ENCODE measurements around the gene ISYNA1. TPM values are rescaled to one million over a fixed set of nuclear protein-coding genes. Genes with fewer than 3 reads are reported as not detected.

Gene ISYNA1
- total RNA-seq (2022; extraction: Qiagen RNA extraction; ENCODE audit: low read depth): 30.3 to 46.1 TPM (median 41.6 TPM) in 5 replicates

GRCh38 chr19:18437491-18438330 is at the start of gene ISYNA1:
Gene ISYNA1, minus strand, starts transcription at chr19:18438133. Its CDS starts 154 bp downstream, at chr19:18437979.

GRCh38 chr19:18419195-18419698 is 18.7 kb downstream of the ISYNA1 start, which contains the start of gene SSBP4:
Gene SSBP4, plus strand, starts transcription at chr19:18419398. Its CDS starts 251 bp downstream, at chr19:18419649.

GRCh38 chr19:18397242-18398202 is 40.4 kb downstream of the ISYNA1 start, which contains the start of gene LRRC25:
Gene LRRC25, minus strand, starts transcription at chr19:18397622. Its CDS starts 659 bp downstream, at chr19:18396963.

GRCh38 chr19:18385675-18386542 is 52.0 kb downstream of the ISYNA1 start, which contains the start of gene GDF15:
Gene GDF15, plus strand, starts transcription at chr19:18386158. Its CDS starts 32 bp downstream, at chr19:18386190.

Other genes starting within 250 kb of the ISYNA1 start
- 10.0 to 12.6 TPM (median 11.2 TPM) in 5 replicates for gene MPV17L2, start 244.9 kb downstream of the ISYNA1 start, total RNA-seq (2022; extraction: Qiagen RNA extraction; ENCODE audit: low read depth)
- 0.55 to 1.1 TPM (median 0.61 TPM) in 5 replicates for gene RAB3A, start 234.1 kb downstream of the ISYNA1 start, total RNA-seq (2022; extraction: Qiagen RNA extraction; ENCODE audit: low read depth)
- gene PDE4C, start 211.7 kb downstream of the ISYNA1 start, total RNA-seq (2022; extraction: Qiagen RNA extraction; ENCODE audit: low read depth): 0.22 to 0.47 TPM (median 0.38 TPM) in 5 replicates
- 0.53 to 0.99 TPM (median 0.70 TPM) in 5 replicates for gene IQCN, start 163.7 kb downstream of the ISYNA1 start, total RNA-seq (2022; extraction: Qiagen RNA extraction; ENCODE audit: low read depth)
- gene JUND, start 156.5 kb downstream of the ISYNA1 start, total RNA-seq (2022; extraction: Qiagen RNA extraction; ENCODE audit: low read depth): 31.6 to 58.0 TPM (median 53.5 TPM) in 5 replicates
- 212 to 250 TPM (median 232 TPM) in 5 replicates for gene LSM4, start 115.1 kb downstream of the ISYNA1 start, total RNA-seq (2022; extraction: Qiagen RNA extraction; ENCODE audit: low read depth)
- gene PGPEP1, start 97.5 kb downstream of the ISYNA1 start, total RNA-seq (2022; extraction: Qiagen RNA extraction; ENCODE audit: low read depth): 1.8 to 3.6 TPM (median 2.7 TPM) in 5 replicates
- 20.9 to 43.1 TPM (median 31.3 TPM) in 5 replicates for gene GDF15, start 52.0 kb downstream of the ISYNA1 start, total RNA-seq (2022; extraction: Qiagen RNA extraction; ENCODE audit: low read depth)
- gene LRRC25, start 40.5 kb downstream of the ISYNA1 start, total RNA-seq (2022; extraction: Qiagen RNA extraction; ENCODE audit: low read depth): not detected in 5 replicates
- 30.1 to 52.2 TPM (median 50.3 TPM) in 5 replicates for gene SSBP4, start 18.7 kb downstream of the ISYNA1 start, total RNA-seq (2022; extraction: Qiagen RNA extraction; ENCODE audit: low read depth)
- gene ELL, start 83.9 kb upstream of the ISYNA1 start, total RNA-seq (2022; extraction: Qiagen RNA extraction; ENCODE audit: low read depth): 4.1 to 5.6 TPM (median 5.1 TPM) in 5 replicates
- 120 to 150 TPM (median 146 TPM) in 5 replicates for gene FKBP8, start 105.4 kb upstream of the ISYNA1 start, total RNA-seq (2022; extraction: Qiagen RNA extraction; ENCODE audit: low read depth)
- 79.5 to 112 TPM (median 101 TPM) in 5 replicates for gene KXD1, start 119.7 kb upstream of the ISYNA1 start, total RNA-seq (2022; extraction: Qiagen RNA extraction; ENCODE audit: low read depth)
- gene UBA52, start 133.7 kb upstream of the ISYNA1 start, total RNA-seq (2022; extraction: Qiagen RNA extraction; ENCODE audit: low read depth): 1,104 to 1,219 TPM (median 1,137 TPM) in 5 replicates
- gene REX1BD, start 150.7 kb upstream of the ISYNA1 start, total RNA-seq (2022; extraction: Qiagen RNA extraction; ENCODE audit: low read depth): 46.5 to 56.7 TPM (median 56.3 TPM) in 5 replicates
- gene CRLF1, start 168.7 kb upstream of the ISYNA1 start, total RNA-seq (2022; extraction: Qiagen RNA extraction; ENCODE audit: low read depth): 2.5 to 5.2 TPM (median 3.6 TPM) in 5 replicates
- gene TMEM59L, start 174.7 kb upstream of the ISYNA1 start, total RNA-seq (2022; extraction: Qiagen RNA extraction; ENCODE audit: low read depth): 3.8 to 6.1 TPM (median 5.8 TPM) in 5 replicates
- 2.3 to 3.4 TPM (median 3.4 TPM) in 5 replicates for gene KLHL26, start 198.9 kb upstream of the ISYNA1 start, total RNA-seq (2022; extraction: Qiagen RNA extraction; ENCODE audit: low read depth)
- 2.5 to 4.1 TPM (median 3.6 TPM) in 5 replicates for gene CRTC1, start 245.5 kb upstream of the ISYNA1 start, total RNA-seq (2022; extraction: Qiagen RNA extraction; ENCODE audit: low read depth)

Data from A549 treated with GW870086 at 1 μM for 4 hours (cell line).